GM13976 (cell line): ENCODE measurements around the gene FAM120A.

Source experiments
- DNase-seq: peaks from one replicate; pipeline ENCODE4 v3.0.0; 2012; ENCODE audit warnings: low spot score
- in situ Hi-C: fragments of 300-500 bp; cut with MboI; formaldehyde crosslinking; loops from one replicate; pipeline ENCODE4 v1.12.0; 2022; ENCODE audit warnings: low sequenced_read_pairs, mixed read lengths, inconsistent platforms; ENCODE audit not compliant: unreplicated experiment
- TF ChIP-seq, protein P1 (sequence below): IDR thresholded peaks from 2 replicates; pipeline ENCODE4 v1.5.1; 2012; ENCODE audit warnings: borderline replicate concordance, mild to moderate bottlenecking; ENCODE audit not compliant: insufficient read depth; ENCODE audit errors: extremely low read depth, missing control alignments, control extremely low read depth

Gene FAM120A

DNA sequence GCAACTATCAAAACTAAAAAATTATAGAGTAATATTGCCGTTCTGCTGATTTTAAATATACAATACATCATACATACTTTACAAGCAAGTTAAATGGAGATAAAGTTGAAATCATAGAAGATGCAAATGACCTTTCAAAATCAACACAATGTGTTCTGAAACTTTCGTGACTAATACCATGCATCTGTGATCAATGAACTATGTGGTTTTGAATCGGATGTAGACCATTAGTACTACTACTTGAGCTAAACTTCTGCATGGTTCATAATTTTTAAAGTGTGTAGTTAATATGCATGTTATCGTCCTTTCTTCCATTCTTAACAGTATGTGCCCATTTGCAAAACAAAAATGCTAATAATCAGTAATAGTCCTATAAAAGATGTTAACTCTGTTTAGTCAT lies 113.6 kb downstream of the FAM120A start:
- TF ChIP-seq, protein P1, sequence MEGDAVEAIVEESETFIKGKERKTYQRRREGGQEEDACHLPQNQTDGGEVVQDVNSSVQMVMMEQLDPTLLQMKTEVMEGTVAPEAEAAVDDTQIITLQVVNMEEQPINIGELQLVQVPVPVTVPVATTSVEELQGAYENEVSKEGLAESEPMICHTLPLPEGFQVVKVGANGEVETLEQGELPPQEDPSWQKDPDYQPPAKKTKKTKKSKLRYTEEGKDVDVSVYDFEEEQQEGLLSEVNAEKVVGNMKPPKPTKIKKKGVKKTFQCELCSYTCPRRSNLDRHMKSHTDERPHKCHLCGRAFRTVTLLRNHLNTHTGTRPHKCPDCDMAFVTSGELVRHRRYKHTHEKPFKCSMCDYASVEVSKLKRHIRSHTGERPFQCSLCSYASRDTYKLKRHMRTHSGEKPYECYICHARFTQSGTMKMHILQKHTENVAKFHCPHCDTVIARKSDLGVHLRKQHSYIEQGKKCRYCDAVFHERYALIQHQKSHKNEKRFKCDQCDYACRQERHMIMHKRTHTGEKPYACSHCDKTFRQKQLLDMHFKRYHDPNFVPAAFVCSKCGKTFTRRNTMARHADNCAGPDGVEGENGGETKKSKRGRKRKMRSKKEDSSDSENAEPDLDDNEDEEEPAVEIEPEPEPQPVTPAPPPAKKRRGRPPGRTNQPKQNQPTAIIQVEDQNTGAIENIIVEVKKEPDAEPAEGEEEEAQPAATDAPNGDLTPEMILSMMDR: no peak
- in situ Hi-C loops: loop anchor here (25.0 kb wide), 1 partner anchor 403 kb away; no protein-coding TSS in a partner anchor

GRCh38 chr9:93566408-93567270 lies 115.2 kb downstream of the FAM120A start:
- TF ChIP-seq, protein P1: peak; percentile 93
- in situ Hi-C loops: loop anchor here (25.0 kb wide), 1 partner anchor 404 kb away; no protein-coding TSS in a partner anchor
- DNase-seq: peak; percentile 99

More for the DNA sequence above, 113.6 kb downstream of the FAM120A start:
- no peak for DNase-seq

- TF ChIP-seq, protein P1: no peak
- in situ Hi-C loops: loop anchor here (25.0 kb wide), 1 partner anchor 405 kb away; no protein-coding TSS in a partner anchor
- DNase-seq: no peak
Measured at GRCh38 chr9:93567271-93567959, 115.9 kb downstream of the FAM120A start.

- TF ChIP-seq, protein P1: no peak
- in situ Hi-C loops: loop anchor here (25.0 kb wide), 1 partner anchor 406 kb away; no protein-coding TSS in a partner anchor
Measured at GRCh38 chr9:93568169-93568568, 116.7 kb downstream of the FAM120A start.

GRCh38 chr9:93569621-93570174 lies 118.2 kb downstream of the FAM120A start:
- in situ Hi-C loops: loop anchor here (25.0 kb wide), 1 partner anchor 407 kb away; no protein-coding TSS in a partner anchor
- no peak for DNase-seq
- TF ChIP-seq, protein P1: no peak

More at GRCh38 chr9:93568169-93568568, 116.7 kb downstream of the FAM120A start:
- no peak for DNase-seq

GRCh38 chr9:93572221-93572620 lies 120.7 kb downstream of the FAM120A start:
- in situ Hi-C loops: loop anchor here (25.0 kb wide), 1 partner anchor 410 kb away; no protein-coding TSS in a partner anchor

More at GRCh38 chr9:93572221-93572620, 120.7 kb downstream of the FAM120A start:
- TF ChIP-seq, protein P1: no peak
- no peak for DNase-seq
